ENCODE measurements around the gene CALML4.
"Not testable (repeated sequence)": the region's sequence is repeated elsewhere in the genome, so short reads cannot be mapped to it uniquely, and the experiment has no call there.

The CALML4 gene

DNA sequence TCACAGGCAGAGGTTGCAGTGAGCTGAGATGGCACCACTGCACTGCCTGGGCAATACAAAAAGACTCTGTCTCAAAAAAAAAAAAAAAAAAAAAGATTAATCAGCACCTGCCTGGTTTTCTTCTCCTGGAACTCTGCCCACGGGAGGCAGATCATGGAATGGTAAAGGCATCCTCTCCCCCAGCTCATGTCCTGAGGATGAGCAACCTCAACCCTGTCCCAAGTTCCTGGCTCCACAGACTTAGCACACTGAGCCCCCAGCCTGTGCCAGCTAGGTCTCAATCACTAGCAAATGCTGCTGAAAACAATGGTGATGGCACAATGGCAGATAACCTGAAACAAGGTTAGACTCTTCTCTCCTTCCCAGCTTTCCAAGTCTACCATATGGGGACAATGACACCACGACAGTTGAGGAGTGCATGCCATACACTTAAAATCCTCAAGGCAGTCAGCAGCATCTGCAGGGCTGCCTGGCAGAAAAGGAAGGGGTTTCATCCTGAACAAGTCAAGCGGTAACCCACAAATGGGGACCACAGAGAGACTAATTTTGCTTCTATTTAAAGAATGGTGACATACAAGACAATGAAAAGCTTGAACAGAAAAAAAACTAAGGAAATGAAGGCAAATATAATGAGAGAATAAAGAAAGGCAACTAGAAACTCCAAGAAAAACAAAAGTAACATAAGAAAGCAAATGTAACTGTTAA lies 19.6 kb upstream of the CALML4 start:
- DNase-seq (ENCODE audit: low spot score): no peak

DNA sequence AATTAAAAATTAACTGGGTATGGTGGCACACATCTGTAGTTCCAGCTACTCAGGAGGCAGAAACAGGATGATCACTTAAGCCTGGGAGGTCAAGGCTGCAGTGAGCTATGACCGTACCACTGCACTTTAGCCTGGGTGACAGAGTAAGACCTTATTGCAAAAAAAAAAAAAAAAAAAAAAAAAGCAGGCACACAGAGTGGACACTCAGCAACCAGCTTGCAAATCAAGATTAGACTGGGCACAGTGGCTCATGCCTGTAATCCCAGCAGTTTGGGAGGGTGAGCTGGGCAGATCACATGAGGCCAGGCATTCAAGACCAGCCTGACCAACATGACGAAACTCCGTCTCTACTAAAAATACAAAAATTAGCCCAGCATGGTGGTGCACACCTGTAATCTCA lies 19.0 kb upstream of the CALML4 start:
- DNase-seq (ENCODE audit: low spot score): no peak

DNA sequence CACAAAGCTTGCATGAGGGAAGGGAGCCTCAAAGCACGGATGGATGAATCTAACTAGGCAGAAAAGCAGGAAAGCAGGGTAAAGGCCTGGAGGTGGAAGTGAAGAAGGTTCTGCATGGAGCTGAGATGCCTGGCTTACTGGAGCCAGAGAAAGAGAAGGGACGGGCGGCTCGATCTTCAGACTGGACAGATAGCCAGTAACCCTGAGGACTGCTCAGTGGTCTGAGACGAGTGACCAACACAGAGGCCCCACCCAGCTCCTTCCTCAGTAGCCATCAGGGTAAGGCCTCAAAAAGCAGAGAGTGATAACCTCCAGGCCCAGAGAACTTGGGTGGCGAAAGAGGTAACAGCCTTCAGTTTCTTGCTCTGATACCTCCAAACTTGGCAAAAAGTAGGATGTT lies 18.0 kb upstream of the CALML4 start:
- DNase-seq (ENCODE audit: low spot score): no peak

DNA sequence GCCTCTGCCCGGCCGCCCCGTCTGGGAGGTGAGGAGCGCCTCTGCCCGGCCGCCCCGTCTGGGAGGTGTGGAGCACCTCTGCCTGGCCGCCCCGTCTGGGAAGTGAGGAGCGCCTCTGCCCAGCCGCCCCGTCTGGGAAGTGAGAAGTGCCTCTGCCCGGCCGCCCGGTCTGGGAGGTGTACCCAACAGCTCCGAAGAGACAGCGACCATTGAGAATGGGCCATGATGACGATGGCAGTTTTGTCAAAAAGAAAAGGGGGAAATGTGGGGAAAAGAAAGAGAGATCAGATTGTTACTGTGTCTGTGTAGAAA lies 17.3 kb upstream of the CALML4 start:
- not testable (repeated sequence) for DNase-seq (ENCODE audit: low spot score)

DNA sequence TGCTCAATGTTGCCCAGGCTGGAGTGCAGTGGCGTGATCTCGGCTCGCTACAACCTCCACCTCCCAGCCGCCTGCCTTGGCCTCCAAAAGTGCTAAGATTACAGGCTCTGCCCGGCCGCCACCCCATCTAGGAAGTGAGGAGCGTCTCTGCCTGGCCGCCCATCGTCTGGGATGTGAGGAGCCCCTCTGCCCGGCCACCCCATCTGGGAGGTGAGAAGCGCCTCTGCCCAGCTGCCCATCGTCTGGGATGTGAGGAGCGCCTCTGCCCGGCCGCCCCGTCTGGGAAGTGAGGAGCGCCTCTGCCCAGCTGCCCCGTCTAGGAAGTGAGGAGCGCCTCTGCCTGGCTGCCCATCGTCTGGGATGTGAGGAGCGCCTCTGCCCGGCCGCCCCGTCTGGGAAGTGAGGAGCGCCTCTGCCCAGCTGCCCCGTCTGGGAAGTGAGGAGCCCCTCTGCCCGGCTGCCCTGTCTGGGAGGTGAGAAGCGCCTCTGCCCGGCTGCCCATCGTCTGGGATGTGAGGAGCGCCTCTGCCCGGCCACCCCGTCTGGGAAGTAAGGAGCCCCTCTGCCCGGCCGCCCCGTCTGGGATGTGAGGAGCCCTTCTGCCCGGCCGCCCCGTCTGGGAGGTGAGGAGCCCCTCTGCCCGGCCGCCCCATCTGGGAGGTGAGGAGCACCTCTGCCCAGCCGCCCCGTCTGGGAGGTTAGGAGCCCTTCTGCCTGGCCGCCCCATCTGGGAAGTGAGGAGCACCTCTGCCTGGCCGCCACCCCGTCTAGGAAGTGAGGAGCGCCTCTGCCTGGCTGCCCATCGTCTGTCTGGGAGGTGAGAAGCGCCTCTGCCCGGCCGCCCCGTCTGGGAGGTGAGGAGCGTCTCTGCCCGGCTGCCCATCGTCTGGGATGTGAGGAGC lies 16.6 kb upstream of the CALML4 start:
- not testable (repeated sequence) for DNase-seq (ENCODE audit: low spot score)

DNA sequence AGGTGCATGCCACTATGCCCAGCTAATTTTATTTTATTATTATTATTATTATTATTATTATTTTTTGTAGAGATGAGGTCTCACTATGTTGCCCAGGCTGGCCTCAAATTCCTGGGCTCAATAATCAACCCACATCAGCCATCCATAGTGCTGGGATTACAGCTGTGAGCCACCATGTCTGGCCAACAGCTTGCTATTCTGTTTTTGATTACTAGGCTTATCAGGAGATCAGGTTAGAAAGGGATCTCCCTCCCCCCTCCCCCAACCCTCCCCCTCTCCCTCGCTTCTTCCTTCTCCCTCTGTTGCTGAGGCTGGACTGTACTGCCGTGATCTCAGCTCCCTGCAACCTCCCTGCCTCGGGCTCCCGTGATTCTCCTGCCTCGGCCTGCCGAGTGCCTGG lies 15.8 kb upstream of the CALML4 start:
- DNase-seq (ENCODE audit: low spot score): no peak

DNA sequence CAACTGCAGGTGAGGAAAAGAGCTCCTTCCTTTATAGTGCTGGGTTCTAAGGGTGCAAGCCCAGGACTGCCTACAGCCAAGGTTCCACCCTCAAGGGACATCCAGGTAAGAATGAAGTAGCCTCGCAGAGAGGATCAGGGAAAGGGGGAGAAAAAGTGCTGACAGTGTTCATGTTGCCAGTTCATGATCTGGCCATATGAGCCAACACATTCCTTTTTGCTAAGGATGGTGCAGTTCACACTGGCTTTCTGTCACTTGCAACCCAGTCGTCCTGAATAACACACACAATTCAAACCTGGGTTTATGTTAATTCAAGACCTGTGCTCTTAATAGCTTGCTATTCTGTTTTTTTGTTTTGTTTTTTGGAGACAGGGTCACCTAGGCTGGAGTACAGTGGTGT lies 15.4 kb upstream of the CALML4 start:
- peak; percentile 1 for DNase-seq (ENCODE audit: low spot score)

DNA sequence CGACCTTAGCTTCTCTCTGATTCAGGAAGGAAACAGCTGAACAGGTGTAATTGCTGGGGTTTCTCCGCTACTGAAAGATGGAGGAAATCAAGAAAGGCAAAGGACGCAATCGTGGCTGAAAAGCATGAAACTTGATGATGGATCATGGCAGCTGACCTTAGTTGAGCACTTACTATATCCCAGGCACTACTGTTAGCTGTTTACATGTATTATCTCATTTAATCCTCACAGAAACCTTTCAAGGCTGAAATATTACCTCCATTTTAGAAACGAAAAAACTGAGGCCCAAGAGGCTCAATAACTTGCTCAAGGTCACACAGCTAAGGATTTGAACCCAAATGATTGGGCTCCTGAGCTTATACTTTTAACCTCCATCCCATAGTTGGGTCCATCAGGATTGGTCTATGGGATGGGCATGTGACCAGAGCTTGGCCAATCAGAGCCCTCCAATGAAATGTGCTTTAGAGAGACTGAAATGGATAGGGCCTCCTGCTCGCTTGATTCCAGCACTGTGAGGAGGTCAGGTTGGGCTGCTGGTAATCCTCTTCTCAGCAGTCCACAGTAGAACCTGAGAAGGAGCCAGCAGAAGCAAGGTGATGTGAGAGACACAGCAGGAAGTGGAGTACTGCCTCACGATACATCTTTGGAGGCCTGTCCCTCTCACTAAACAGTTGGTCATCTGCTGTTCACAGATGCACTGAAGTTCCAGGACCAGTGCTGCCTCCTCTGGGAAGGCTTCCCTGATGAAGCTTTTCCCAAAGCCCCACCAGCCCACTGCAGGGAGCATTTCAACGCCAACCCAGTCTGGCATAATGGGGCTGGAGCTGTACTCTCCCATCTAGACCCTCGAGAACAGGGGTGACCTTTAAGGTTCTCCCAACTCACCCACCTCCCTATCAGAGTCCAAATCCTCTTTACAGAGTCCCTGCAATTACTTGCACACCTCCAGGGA lies 14.0 kb upstream of the CALML4 start:
- DNase-seq (ENCODE audit: low spot score): peak; percentile 2

DNA sequence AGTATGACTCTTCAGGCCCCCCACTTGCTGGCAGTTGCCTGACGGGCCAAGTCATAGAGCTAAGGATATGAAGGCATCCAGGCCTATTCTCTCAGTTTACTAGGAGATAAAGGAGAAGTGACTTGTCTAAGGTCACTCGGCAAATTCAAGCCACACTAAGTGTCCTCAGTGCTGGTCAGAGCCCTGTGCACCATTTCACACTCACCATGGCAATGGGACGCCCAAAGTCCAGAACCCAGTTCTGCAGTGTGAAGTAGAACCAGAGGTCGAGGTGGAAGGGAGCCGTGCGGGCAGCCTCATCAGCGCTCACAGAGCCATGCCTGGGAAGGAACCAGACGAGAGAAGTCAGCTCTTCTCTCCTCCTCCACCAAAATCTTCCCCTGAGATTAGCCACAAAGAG lies 13.2 kb upstream of the CALML4 start:
- DNase-seq (ENCODE audit: low spot score): no peak

DNA sequence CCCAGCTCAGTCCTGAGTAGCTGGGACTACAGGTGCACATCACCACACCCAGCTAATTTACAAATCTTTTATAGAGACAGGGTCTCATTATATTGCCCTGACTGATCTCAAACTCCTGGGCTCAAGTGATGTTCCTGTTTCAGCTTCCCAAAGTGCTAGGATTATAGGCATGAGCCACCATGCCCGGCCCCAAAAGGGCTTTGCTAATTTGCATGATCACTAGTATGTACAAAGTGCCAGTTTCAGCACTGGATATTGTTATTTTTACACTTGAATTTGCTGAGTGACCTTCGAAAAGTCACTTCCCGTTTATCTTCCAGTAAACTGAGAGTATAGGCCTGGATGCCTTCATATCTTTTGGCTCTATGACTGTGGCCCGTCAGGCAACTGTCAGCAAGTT lies 12.2 kb upstream of the CALML4 start:
- no peak for DNase-seq (ENCODE audit: low spot score)

DNA sequence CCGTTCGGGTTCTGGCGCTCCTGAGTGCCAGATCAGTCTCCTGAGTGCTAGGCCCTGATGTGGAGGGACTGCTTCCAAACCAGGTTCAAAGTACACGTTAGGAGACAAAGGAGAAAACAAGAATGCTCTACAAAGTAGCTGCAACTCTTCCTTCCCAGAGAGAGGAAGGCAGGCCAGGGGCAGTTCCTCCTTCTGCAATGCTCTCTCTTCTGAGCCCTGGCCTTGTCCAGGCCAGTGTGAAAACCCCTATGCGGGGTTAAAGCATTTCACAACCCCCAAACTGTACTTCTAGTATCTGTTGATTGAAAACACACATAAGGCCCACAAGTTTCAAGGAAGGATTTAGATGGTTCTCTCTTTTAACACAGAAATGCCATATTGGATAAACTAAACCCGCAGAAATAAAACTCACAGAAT lies 9.7 kb upstream of the CALML4 start:
- no peak for DNase-seq (ENCODE audit: low spot score)

DNA sequence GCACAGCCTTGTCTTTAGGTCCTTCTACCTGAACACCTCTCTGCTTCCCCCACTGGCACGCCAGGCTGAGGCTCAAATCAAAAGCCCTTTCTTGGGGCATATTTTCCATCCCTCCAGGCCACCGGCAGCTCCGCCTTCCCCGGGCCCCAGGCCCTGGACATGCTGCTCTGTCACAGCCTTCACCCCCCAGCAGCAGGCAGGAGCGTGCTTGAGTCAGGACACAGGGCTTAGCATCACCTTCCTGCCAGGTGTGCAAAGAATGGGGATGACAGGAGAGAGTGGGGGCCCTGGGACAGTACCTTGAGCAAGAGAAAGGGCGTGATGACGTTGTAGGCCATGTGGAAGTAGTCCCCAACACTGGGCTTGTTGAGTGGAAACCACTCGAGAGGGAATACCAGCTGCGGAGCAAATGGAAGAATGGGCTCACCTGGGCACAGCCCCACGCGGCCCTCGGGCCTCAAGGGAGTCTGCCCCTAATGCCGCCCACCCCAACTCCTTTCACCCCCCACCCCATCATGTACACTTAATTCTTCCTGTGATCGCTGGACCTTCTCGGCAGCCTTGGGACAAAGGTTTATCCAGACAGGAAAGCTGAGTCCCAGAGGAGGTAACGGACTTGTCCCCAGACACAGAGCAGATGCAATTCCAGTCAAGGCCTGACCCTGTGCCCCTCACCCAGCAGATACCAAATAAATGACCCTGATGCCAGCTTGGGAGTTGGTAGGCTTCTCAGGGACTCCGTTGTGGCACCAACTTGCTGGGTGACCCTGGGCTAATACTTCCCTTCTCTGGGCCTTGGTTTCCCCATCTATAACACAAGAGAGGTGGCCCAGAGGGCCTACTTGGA lies 9.1 kb upstream of the CALML4 start:
- no peak for DNase-seq (ENCODE audit: low spot score)

DNA sequence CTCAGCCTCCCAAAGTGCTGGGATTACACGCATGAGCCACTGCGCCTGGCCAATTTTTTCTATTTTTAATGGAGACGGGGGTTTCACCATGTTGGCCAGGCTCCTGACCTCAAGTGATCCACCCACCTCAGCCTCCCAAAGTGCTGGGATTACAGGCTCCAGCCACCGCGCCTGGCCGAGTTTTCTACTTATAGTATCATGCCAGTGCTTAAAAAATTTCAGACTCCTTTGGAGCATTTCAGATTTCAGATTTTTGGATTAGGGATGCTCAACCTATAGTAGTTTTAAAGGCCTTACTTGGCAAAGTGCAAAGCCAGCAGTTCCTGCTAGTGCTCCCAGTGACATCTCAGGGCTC lies 8.3 kb upstream of the CALML4 start:
- not testable (repeated sequence) for DNase-seq (ENCODE audit: low spot score)

DNA sequence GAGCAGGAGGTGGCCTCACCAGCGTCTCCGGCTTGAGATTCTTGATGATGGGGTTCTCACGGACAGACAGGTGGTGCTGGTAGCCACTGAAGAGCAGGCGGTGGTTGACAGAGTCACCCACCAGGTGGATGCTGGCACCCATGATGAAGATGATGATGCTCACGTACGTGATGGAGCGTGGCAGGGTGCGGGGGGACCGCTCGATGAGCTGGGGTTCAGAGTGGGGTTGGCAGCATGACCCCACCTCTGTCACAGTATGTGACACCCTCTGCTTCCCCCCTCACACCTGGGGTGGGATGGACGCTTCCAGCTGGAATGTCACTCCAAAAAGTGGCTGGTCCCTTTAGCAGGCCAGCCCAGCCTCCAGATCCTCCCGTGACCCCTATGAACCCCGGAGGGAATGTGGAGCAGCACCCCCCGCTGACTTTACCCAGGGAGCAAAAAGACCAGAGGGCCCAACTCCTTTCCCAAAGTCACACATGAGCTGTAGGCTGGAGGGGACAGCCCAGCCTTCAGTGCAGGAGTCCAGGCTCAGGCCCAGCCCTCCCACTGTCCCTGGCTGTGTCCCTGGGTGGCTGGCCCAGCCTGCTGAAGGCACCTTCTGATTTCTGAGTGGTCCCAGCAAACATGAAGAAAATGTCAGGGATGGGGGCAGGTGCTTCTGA lies 6.7 kb upstream of the CALML4 start:
- no peak for DNase-seq (ENCODE audit: low spot score)

DNA sequence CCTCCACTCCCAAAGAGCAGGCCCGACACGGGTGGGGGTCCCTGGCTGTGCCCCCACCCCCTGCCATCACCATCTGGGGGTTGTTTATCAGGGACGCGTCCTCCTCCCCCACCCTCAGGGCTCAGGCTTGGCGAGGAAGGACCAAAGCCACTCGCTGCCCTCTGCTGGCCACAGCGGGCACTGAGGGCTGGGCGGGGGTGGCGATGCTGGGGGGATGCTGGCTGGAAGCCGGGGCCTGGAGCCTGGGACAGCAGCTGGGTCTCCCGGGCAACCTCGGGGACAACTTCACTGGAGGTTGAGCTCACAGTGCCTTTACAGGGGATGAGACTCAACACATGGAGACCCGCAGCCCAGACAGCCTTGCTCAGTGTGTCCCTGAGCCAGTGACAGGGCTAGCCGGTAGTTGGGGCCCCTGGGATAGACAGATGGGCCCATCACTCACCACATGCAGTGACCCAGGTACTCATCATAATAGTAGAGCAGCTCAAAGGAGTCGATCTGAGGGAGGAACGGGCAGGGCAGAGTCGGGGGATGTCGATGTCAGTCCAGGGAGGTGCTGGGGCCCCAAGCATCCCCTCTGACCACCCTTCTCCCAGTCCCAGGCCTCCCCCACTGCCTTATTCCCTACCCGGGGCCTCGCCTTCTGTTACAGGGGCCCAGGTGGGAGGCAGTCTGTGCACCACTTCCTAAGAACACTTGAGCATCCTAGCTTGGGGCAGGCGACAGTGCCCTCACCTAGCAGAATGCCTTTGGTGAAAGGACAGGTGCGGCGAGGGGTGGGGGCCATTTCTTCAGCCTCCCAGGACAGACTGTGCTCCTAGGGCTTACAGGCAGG lies 5.9 kb upstream of the CALML4 start:
- peak; percentile 82 for DNase-seq (ENCODE audit: low spot score)

DNA sequence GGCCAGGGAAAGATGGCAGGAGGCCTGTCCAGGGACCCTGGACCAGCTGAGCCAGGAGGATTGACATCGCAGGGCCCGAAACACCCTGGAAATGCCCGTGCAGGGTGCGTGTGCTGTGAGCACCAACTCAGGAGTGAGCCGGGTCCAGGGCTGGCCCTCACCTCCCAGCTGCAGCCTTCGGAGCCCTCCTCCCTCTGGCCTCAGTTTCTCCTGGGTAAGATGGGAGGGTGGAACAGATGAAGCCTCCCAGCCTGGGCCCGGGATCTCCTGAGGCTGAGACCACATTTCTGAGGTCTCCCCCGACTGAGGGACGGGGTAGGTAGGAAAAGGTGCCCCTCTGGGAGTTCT lies 5.3 kb upstream of the CALML4 start:
- DNase-seq (ENCODE audit: low spot score): no peak

DNA sequence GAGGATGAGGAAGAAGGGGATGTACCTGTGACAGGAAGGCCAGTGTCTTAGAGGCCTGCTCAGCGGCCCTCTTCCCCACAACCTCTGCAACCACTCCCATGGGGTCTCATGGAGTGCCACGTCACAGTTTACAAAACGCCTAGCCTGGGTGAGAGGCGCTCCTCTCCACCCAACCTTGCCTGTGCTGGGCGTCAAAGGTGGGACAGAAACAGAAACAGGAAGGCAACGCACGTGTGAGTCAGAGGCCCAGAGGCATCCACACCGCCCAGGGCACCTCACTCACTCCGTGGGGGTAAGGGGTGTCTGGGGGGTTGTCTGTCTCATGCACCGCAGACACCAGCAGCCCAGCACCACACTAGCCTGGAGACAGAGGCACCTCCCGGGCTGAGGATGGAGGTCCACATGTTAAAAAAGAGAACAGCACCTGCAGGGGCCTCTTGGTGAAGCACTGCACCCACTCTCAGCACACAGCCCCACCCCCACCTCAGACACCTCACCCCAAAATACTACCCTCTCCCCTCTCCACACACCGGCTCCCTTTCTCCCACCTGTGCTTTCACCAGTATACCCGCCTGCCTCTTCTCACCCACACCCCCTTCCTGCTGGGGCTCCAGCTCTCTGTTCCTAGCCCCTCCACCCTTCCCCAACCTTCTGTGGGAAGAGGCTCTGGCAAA lies 4.7 kb upstream of the CALML4 start:
- no peak for DNase-seq (ENCODE audit: low spot score)

DNA sequence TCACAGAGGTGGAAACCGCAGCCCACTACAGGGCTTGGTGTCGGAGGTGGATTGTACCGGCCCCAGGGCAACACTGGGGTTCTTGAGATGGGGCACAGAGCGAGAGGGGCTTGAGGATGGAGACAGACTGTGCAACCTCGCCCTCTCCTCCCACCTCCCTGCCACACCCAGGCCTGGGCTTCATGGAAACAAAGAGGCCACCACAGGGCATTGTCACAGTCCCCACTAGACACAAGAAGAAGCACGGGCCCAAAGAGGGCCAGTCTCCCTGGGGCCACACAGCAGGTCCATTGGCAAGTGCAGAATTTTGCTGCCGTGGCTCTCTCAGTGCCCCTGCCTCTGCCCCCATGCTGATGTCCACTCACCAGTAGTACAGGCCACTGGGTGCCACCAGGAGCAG lies 4.1 kb upstream of the CALML4 start:
- no peak for DNase-seq (ENCODE audit: low spot score)

DNA sequence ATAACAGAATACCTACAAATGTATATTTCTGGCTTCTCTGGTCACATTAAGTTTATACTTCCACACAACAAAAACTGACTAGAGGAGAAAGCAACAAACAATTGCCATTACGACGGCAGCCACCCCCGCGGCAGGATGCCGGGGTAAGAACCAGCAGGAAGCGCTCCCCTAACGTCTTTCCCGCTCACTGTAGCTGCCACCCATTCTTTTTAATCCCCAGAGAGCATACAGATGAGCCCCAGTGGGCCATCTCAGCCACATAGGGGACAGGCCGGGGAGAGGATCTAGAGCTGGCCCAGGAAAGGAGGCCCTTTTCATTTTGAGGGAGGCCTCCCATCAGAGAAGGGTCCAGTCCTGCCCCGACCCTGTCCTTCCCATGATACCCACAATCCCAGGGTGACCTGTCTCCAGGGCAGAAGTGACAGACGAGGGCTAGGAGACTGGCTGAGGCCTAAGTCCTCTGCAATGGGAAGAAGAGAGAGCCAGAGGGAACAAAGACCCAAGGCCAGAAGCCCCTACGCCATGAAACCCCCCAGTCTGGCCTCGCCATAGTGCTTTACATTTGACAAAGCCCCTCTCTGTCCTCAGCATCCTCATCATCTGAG lies 3.6 kb upstream of the CALML4 start:
- DNase-seq (ENCODE audit: low spot score): no peak

Data from AG08396 (cell line).